ENCODE measurements around the gene FOXP1. TPM values are rescaled to one million over a fixed set of nuclear protein-coding genes. Genes with fewer than 3 reads are reported as not detected.

FOXP1 gene
- total RNA-seq, 4 donors from 2014 or later, result 49.8 to 157 (median 71.9) TPM

DNA sequence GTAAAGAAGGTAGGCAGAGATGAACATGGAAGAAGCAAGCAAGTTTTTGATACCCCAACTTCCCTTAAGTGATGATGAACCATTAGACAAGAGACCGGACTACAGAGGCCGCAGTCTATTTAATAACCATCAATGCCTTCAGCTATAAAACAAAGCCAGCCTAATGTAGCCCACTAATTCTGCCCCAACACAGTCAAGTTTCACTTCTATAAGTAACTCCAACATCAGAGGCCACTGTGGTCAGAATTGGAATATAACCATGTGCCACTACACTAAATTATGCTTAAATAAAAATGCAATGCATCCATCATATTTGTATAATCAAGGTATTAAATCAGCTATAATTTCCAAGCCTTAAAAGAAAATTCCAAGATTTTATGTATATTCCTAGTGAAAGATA, 234.7 kb downstream of the FOXP1 start:
- TF ChIP-seq, protein P1, sequence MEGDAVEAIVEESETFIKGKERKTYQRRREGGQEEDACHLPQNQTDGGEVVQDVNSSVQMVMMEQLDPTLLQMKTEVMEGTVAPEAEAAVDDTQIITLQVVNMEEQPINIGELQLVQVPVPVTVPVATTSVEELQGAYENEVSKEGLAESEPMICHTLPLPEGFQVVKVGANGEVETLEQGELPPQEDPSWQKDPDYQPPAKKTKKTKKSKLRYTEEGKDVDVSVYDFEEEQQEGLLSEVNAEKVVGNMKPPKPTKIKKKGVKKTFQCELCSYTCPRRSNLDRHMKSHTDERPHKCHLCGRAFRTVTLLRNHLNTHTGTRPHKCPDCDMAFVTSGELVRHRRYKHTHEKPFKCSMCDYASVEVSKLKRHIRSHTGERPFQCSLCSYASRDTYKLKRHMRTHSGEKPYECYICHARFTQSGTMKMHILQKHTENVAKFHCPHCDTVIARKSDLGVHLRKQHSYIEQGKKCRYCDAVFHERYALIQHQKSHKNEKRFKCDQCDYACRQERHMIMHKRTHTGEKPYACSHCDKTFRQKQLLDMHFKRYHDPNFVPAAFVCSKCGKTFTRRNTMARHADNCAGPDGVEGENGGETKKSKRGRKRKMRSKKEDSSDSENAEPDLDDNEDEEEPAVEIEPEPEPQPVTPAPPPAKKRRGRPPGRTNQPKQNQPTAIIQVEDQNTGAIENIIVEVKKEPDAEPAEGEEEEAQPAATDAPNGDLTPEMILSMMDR (IDR thresholded peaks at IDR 0.05), result no peak
- TF ChIP-seq EP300 (IDR thresholded peaks at IDR 0.05) (no peak), POLR2AphosphoS5 (IDR thresholded peaks at IDR 0.05) (no peak), POLR2A (IDR thresholded peaks at IDR 0.05) (no peak)
- 94% methylated on average over 2 of the region's 2 CpGs for WGBS
- DNase-seq (ENCODE audit: low spot score in 2 of 2), result no peak
- Histone ChIP-seq H3K9me3 (no peaks in the 10 kb centered on the region), H3K4me1 (peaks cover 4% of the 10 kb centered on the region), H3K4me3 (no peak overlapping the region), H3K27ac (no peak overlapping the region), H3K36me3 (no peaks in the 10 kb centered on the region), H3K27me3 (no peaks in the 10 kb centered on the region)

DNA sequence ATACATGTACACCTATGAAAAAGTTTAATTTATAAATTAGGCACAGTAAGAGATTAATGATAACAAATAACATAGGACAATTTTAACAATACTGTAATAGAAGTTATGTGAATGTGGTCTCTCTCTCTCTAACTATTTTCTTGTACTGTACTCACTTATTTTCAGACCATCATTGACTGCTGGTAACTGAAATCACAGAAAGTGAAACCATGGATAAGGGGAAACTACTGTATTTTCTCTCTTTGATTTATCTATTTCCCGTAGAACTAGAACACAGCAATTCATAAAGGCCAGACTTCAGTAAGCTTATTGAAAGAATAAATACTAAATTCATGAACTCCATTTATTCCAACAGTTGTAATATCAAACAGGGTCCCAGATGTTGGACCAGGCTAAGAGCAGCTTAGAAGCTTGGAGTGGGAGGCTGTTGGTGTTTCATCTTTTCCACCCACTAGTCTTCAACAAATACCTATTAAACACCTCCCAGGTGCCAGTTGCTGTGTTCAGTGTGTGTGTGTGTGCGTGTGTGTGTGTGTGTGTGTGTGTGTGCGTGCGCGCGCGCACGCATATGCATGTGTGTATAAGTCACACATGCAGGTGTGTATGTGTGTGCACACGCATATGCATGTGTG, 235.4 kb downstream of the FOXP1 start:
- H3K4me1 ChIP-seq, result peaks cover 4% of the 10 kb centered on the region
- no peak overlapping the region for H3K27ac ChIP-seq
- TF ChIP-seq, protein P1 (IDR thresholded peaks at IDR 0.05), result no peak
- TF ChIP-seq POLR2AphosphoS5 (IDR thresholded peaks at IDR 0.05) (no peak), POLR2A (IDR thresholded peaks at IDR 0.05) (no peak), EP300 (IDR thresholded peaks at IDR 0.05) (no peak)
- no peak overlapping the region for H3K4me3 ChIP-seq
- no peaks in the 10 kb centered on the region for H3K9me3 ChIP-seq
- H3K27me3 ChIP-seq, result no peaks in the 10 kb centered on the region
- DNase-seq (ENCODE audit: low spot score in 2 of 2), result no peak
- no peaks in the 10 kb centered on the region for H3K36me3 ChIP-seq
- WGBS, result 81% methylated on average over 9 of the region's 9 CpGs

DNA sequence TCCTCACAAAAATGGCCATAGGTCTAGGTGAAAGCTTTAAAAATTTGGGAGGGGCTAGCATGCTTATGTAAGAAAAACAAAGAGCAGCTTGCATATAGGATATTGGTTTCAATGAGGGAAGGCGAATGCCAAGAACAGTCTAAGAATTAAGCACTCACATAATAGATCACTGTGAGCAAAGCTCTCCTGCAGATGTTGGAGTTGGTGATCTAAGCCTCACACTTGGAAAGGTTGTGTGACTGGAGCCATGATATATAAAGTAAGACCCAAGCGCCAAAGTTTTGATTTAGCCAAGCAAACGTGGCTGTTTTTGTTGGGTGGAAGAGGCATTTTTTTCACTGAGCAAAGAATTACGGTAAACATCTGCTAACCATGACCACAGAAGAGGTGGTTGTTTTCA, 237.5 kb downstream of the FOXP1 start:
- Histone ChIP-seq H3K27ac (no peak overlapping the region), H3K4me3 (no peak overlapping the region), H3K9me3 (no peaks in the 10 kb centered on the region), H3K36me3 (no peaks in the 10 kb centered on the region), H3K4me1 (no peaks in the 10 kb centered on the region), H3K27me3 (no peaks in the 10 kb centered on the region)
- TF ChIP-seq POLR2A (IDR thresholded peaks at IDR 0.05) (no peak), EP300 (IDR thresholded peaks at IDR 0.05) (no peak), POLR2AphosphoS5 (IDR thresholded peaks at IDR 0.05) (no peak)
- TF ChIP-seq, protein P1 (IDR thresholded peaks at IDR 0.05), result no peak
- DNase-seq (ENCODE audit: low spot score in 2 of 2), result no peak
- 88% methylated on average over 4 of the region's 4 CpGs for WGBS

DNA sequence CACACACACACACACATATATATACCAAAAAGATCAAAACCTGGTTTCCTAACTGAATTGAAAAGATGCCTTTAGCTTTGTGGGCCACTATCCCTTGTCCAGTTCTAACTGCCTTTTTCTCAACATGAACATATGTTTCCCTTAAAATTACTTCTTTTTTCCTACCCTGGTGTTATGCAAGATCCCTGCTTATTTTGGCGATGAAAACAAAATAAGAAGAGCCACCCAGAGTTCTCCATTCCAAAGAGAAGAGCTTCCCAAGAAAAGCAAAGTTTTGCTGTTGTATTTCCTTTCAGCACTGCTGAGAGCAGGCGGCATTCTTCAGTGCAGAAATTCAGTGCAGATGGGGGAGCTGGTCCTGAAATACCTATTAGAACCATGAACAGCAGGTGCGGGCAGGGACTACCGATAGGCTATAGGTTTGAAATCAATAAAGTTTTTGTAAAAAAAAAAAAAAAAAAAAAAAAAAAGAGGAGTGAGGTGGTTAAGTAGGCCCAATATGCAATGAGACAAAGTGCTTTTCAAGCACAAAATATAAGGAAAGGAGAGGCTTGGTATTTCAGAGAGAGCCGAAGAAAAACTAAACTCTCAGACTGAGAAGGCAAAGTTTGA, 238.0 kb downstream of the FOXP1 start:
- Histone ChIP-seq H3K9me3 (no peaks in the 10 kb centered on the region), H3K4me1 (no peaks in the 10 kb centered on the region), H3K27me3 (no peaks in the 10 kb centered on the region), H3K36me3 (no peaks in the 10 kb centered on the region), H3K27ac (no peak overlapping the region), H3K4me3 (no peak overlapping the region)
- TF ChIP-seq, protein P1 (IDR thresholded peaks at IDR 0.05), result no peak
- no peak for TF ChIP-seq POLR2A (IDR thresholded peaks at IDR 0.05)
- 40% methylated on average over 5 of the region's 5 CpGs for WGBS
- no peak for DNase-seq (ENCODE audit: low spot score in 2 of 2)

DNA sequence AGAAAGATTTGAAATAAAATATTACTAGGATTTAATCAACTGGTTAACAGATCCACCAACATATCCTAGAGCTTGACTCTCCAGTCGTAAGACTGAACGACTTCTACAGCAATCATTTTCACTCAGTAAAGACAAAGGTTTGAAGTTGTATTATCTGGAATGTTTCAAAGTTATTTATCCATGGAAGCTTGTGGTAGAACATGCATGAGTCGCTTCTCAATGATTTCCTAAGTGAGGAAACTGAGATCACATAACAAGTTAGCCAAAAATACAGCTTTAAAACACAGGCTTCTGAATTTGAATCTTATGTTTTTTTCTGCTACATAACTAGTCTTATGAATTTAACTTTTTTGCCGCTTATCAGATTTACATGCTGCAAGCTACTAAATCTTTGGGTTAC, 241.8 kb downstream of the FOXP1 start:
- no peaks in the 10 kb centered on the region for H3K9me3 ChIP-seq
- no peak for DNase-seq (ENCODE audit: low spot score in 2 of 2)
- no peak overlapping the region for H3K27ac ChIP-seq
- H3K4me3 ChIP-seq, result no peak overlapping the region
- 93% methylated on average over 4 of the region's 4 CpGs for WGBS
- no peaks in the 10 kb centered on the region for H3K27me3 ChIP-seq
- H3K36me3 ChIP-seq, result no peaks in the 10 kb centered on the region
- H3K4me1 ChIP-seq, result no peaks in the 10 kb centered on the region
- TF ChIP-seq POLR2AphosphoS5 (IDR thresholded peaks at IDR 0.05) (no peak), POLR2A (IDR thresholded peaks at IDR 0.05) (no peak), EP300 (IDR thresholded peaks at IDR 0.05) (no peak)
- TF ChIP-seq, protein P1 (IDR thresholded peaks at IDR 0.05), result no peak
